Islet precursor cell (in vitro differentiated cells): ENCODE results near the gene STRN3.
"Not testable (repeated sequence)": the region's sequence is repeated elsewhere in the genome, so short reads cannot be mapped to it uniquely, and the experiment has no call there.

Experiments used
- DNase-seq: peaks from one replicate; pipeline ENCODE4 v3.0.0-alpha.2; 2018

The STRN3 gene

GRCh38 chr14:30999038-30999773 lies 27.0 kb downstream of the STRN3 start:
- no peak for DNase-seq

- DNase-seq: no peak
Measured at GRCh38 chr14:30998100-30998706, 28.0 kb downstream of the STRN3 start.

- DNase-seq: no peak
Measured at GRCh38 chr14:30996892-30997659, 29.1 kb downstream of the STRN3 start.

GRCh38 chr14:30995689-30996088 lies 30.5 kb downstream of the STRN3 start:
- DNase-seq: no peak

- no peak for DNase-seq
Measured at GRCh38 chr14:30994681-30995620, 31.2 kb downstream of the STRN3 start.

GRCh38 chr14:30993071-30993470 lies 33.1 kb downstream of the STRN3 start:
- DNase-seq: no peak

- DNase-seq: no peak
Measured at GRCh38 chr14:30991408-30991807, 34.8 kb downstream of the STRN3 start.

GRCh38 chr14:30990770-30991169 lies 35.4 kb downstream of the STRN3 start:
- no peak for DNase-seq

GRCh38 chr14:30988509-30988908 lies 37.7 kb downstream of the STRN3 start:
- no peak for DNase-seq

GRCh38 chr14:30985796-30986195 lies 40.4 kb downstream of the STRN3 start:
- no peak for DNase-seq

GRCh38 chr14:30983858-30984257 lies 42.3 kb downstream of the STRN3 start:
- DNase-seq: no peak

- DNase-seq: no peak
Measured at GRCh38 chr14:30982533-30982932, 43.6 kb downstream of the STRN3 start.

GRCh38 chr14:30980980-30981379 lies 45.2 kb downstream of the STRN3 start:
- no peak for DNase-seq

- DNase-seq: not testable (repeated sequence)
Measured at GRCh38 chr14:30980106-30980704, 46.0 kb downstream of the STRN3 start.

GRCh38 chr14:30977752-30978151 lies 48.4 kb downstream of the STRN3 start:
- no peak for DNase-seq

GRCh38 chr14:30974628-30975027 lies 51.6 kb downstream of the STRN3 start:
- DNase-seq: no peak

GRCh38 chr14:30972882-30973582 lies 53.1 kb downstream of the STRN3 start:
- DNase-seq: no peak

GRCh38 chr14:30972036-30972732 lies 54.0 kb downstream of the STRN3 start:
- DNase-seq: not testable (repeated sequence)

GRCh38 chr14:30971586-30971985 lies 54.6 kb downstream of the STRN3 start:
- DNase-seq: no peak

- DNase-seq: not testable (repeated sequence)
Measured at GRCh38 chr14:30969796-30970195, 56.4 kb downstream of the STRN3 start.
